ENCODE results near the gene ATG3.

Gene ATG3

GRCh38 chr3:112486811-112487505, 74.8 kb downstream of the ATG3 start:
- Histone ChIP-seq H2AK5ac (ENCODE audit: low read length) (no peak overlapping the region), H3K18ac (ENCODE audit: low read length) (no peak overlapping the region), H3K4me3 (ENCODE audit: low read length) (no peak overlapping the region), H4K5ac (ENCODE audit: low read length) (no peak overlapping the region), H3K36me3 (ENCODE audit: control insufficient read depth, insufficient read depth, low read length) (no peaks in the 10 kb centered on the region), H2BK5ac (ENCODE audit: low read length) (no peak overlapping the region), H3K4me2 (ENCODE audit: low read length) (no peak overlapping the region), H4K8ac (ENCODE audit: low read depth, low read length) (no peak overlapping the region), H3K9ac (ENCODE audit: low read length) (no peak overlapping the region), H2BK15ac (replicated peaks; ENCODE audit: low read depth) (no peak overlapping the region), H2BK120ac (ENCODE audit: low read depth, low read length) (no peak overlapping the region), H3K4ac (ENCODE audit: low read depth, low read length) (no peak overlapping the region), H3K79me1 (ENCODE audit: low read length) (no peaks in the 10 kb centered on the region), H3K56ac (ENCODE audit: low read length) (no peak overlapping the region), H3K79me2 (ENCODE audit: control insufficient read depth, insufficient read depth, low read length) (no peaks in the 10 kb centered on the region), H3K27me3 (ENCODE audit: insufficient read depth, low read length, poor library complexity) (no peaks in the 10 kb centered on the region), H3K23ac (ENCODE audit: low read length) (no peak overlapping the region), H3K4me1 (ENCODE audit: control insufficient read depth, low read depth, low read length) (no peaks in the 10 kb centered on the region), H3K27ac (ENCODE audit: low read depth, low read length) (no peak overlapping the region)
- no CpG with 5 or more reads among the region's 7 CpGs for WGBS (ENCODE audit: extremely low coverage, insufficient coverage, low lambda C conversion rate)
- no peak for DNase-seq

- no peak overlapping the region for H3K56ac ChIP-seq (ENCODE audit: low read length)
- H3K18ac ChIP-seq (ENCODE audit: low read length): no peak overlapping the region
- no peak overlapping the region for H3K27ac ChIP-seq (ENCODE audit: low read depth, low read length)
- H3K36me3 ChIP-seq (ENCODE audit: control insufficient read depth, insufficient read depth, low read length): no peaks in the 10 kb centered on the region
- no peaks in the 10 kb centered on the region for H3K79me2 ChIP-seq (ENCODE audit: control insufficient read depth, insufficient read depth, low read length)
- no peak overlapping the region for H4K5ac ChIP-seq (ENCODE audit: low read length)
- no peak overlapping the region for H3K4me2 ChIP-seq (ENCODE audit: low read length)
- WGBS (ENCODE audit: extremely low coverage, insufficient coverage, low lambda C conversion rate): 100% methylated on average over 1 of the region's 4 CpGs
- H2AK5ac ChIP-seq (ENCODE audit: low read length): no peak overlapping the region
- no peak overlapping the region for H3K4me3 ChIP-seq (ENCODE audit: low read length)
- H2BK120ac ChIP-seq (ENCODE audit: low read depth, low read length): no peak overlapping the region
- no peaks in the 10 kb centered on the region for H3K79me1 ChIP-seq (ENCODE audit: low read length)
- H4K8ac ChIP-seq (ENCODE audit: low read depth, low read length): no peak overlapping the region
- no peak overlapping the region for H3K9ac ChIP-seq (ENCODE audit: low read length)
- H3K4me1 ChIP-seq (ENCODE audit: control insufficient read depth, low read depth, low read length): peaks cover 2% of the 10 kb centered on the region
- no peak overlapping the region for H3K23ac ChIP-seq (ENCODE audit: low read length)
- no peak overlapping the region for H2BK15ac ChIP-seq (replicated peaks; ENCODE audit: low read depth)
- no peak overlapping the region for H2BK5ac ChIP-seq (ENCODE audit: low read length)
- H3K27me3 ChIP-seq (ENCODE audit: insufficient read depth, low read length, poor library complexity): no peaks in the 10 kb centered on the region
- no peak overlapping the region for H3K4ac ChIP-seq (ENCODE audit: low read depth, low read length)
- DNase-seq: no peak
Measured at GRCh38 chr3:112484352-112484751, 77.4 kb downstream of the ATG3 start.

DNA sequence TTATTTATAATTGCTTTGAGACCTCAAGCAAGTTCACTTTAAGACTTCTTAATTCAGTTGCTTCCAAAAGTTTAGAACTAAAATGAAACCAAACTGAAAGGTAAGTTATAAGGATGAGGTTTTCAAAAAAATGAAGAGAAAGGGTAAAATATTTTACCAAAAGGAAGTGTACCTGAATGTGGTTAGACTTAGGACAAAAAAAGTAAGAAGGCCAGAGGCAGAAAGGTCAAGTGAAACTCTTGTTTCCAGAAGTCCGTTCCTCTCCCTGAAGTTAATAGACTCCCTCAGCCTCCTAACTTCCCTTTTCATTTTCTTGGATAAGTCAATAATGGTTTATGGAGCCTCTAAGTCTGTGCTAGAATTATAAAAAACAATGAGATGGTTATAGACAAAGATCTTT, 79.1 kb downstream of the ATG3 start:
- Histone ChIP-seq H3K79me2 (ENCODE audit: control insufficient read depth, insufficient read depth, low read length) (no peaks in the 10 kb centered on the region), H3K36me3 (ENCODE audit: control insufficient read depth, insufficient read depth, low read length) (no peaks in the 10 kb centered on the region), H3K23ac (ENCODE audit: low read length) (no peak overlapping the region), H3K4ac (ENCODE audit: low read depth, low read length) (no peak overlapping the region), H3K18ac (ENCODE audit: low read length) (no peak overlapping the region), H2BK15ac (replicated peaks; ENCODE audit: low read depth) (no peak overlapping the region), H3K4me3 (ENCODE audit: low read length) (no peak overlapping the region), H4K5ac (ENCODE audit: low read length) (no peak overlapping the region), H4K8ac (ENCODE audit: low read depth, low read length) (no peak overlapping the region), H3K4me2 (ENCODE audit: low read length) (no peak overlapping the region), H3K56ac (ENCODE audit: low read length) (no peak overlapping the region), H2BK5ac (ENCODE audit: low read length) (no peak overlapping the region), H2BK120ac (ENCODE audit: low read depth, low read length) (no peak overlapping the region), H3K27me3 (ENCODE audit: insufficient read depth, low read length, poor library complexity) (no peaks in the 10 kb centered on the region), H3K27ac (ENCODE audit: low read depth, low read length) (no peak overlapping the region), H2AK5ac (ENCODE audit: low read length) (no peak overlapping the region), H3K9ac (ENCODE audit: low read length) (no peak overlapping the region), H3K4me1 (ENCODE audit: control insufficient read depth, low read depth, low read length) (peaks cover 2% of the 10 kb centered on the region), H3K79me1 (ENCODE audit: low read length) (no peaks in the 10 kb centered on the region)
- no CpG with 5 or more reads among the region's 1 CpG for WGBS (ENCODE audit: extremely low coverage, insufficient coverage, low lambda C conversion rate)
- DNase-seq: no peak
